Activated CD8-positive, alpha-beta memory T cell treated with anti-CD3 and anti-CD28 coated beads for 36 hours (primary cell): ENCODE measurements around the gene GPR17. TPM values are rescaled to one million over a fixed set of nuclear protein-coding genes. Genes with fewer than 3 reads are reported as not detected.

ENCODE experiments used
- CTCF ChIA-PET: fragments of 350-600 bp; sonication (Branson Sonifier 250); formaldehyde crosslinking; loops from one replicate; lab custom pipeline; 2021; ENCODE audit warnings: antibody characterized with exemption; lab: Charles Lee
- POLR2A ChIA-PET: fragments of 350-600 bp; sonication (Branson Sonifier 250); formaldehyde crosslinking; loops from one replicate; lab custom pipeline; 2021; ENCODE audit warnings: antibody characterized with exemption; lab: Charles Lee
- total RNA-seq, 2 experiments: library from RNA; stranded (reverse); gene quantifications; one replicate each; pipeline ENCODE4 v1.2.3, GENCODE V29; 2021

The GPR17 gene
- total RNA-seq, 2 experiments from 2014 or later = not detected

GRCh38 chr2:127659408-127660290, 13.7 kb downstream of the GPR17 start:
- CTCF ChIA-PET = no interaction called here

GRCh38 chr2:127660291-127660578, 14.3 kb downstream of the GPR17 start:
- ChIA-PET POLR2A (no interaction called here), CTCF (no interaction called here)

More at GRCh38 chr2:127659408-127660290, 13.7 kb downstream of the GPR17 start:
- POLR2A ChIA-PET = no interaction called here

DNA sequence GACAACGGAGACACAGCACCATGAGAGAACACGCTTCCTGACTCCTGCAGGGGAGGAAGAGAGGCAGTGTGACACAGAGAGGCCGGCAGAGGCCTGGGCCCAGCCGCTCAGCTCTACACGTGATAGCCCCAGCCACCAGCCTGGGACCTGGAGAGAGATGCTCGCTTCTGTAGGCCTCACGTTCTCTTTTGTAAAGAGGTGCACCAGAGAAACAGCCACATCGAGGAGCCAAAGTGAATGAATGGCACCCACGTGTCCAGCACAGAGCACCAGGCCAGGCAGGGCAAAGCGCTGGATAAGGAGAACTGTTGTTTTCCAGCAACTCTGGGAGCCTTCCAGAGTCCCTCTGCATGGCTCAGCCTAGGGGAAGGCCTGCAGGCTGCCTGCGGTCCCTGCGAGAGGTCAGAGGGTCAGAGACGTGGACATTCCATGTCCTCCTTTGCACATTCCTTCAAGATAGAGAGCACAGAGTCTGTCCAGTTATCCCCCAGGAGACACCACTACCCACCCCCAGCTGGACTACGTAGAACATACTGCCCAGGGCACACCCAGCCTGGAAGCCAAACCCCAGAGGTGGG, 15.2 kb downstream of the GPR17 start:
- CTCF ChIA-PET = no interaction called here

GRCh38 chr2:127661949-127662510, 16.1 kb downstream of the GPR17 start:
- ChIA-PET CTCF (interaction anchor here (1.0 kb wide), 1 partner anchor 71 kb away, joined by 3 read pairs; no protein-coding TSS in a partner anchor), POLR2A (no interaction called here)

More for the DNA sequence above, 15.2 kb downstream of the GPR17 start:
- POLR2A ChIA-PET = no interaction called here

DNA sequence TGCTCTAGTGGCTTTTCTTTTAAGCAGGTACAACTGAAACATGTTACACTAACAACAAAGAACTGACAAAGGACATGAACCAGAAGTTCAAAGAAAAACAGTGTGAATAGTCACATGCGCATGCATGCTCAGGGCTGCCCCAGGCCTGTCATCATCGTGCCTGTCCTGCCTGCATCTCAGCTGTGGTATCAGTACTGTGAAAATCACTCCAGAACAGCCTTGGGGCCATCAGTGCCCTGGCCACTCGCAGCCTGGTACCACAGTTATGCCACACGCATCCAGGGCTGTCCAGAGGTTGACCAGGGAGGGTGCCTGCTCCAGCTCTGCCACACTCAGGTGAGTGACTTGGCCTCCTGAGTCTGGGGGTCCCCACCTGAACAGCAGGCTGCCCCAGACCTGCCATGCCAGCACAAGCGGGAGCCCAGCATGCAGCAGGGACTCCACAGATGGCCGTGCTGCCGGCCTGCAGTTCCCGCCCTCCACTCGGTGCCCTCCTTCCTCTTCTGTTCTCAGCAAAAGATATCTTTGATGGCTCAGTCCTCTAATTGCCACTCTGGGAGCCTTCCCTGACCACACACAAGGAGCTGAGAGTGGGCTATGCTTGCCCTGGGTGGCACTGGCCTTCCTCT, 17.1 kb downstream of the GPR17 start:
- CTCF ChIA-PET = interaction anchor here (1.0 kb wide), 1 partner anchor 72 kb away, joined by 3 read pairs; no protein-coding TSS in a partner anchor

GRCh38 chr2:127663566-127664064, 17.7 kb downstream of the GPR17 start:
- CTCF ChIA-PET = interaction anchor here (0.6 kb wide), 1 partner anchor 14 kb away, joined by 4 read pairs; no protein-coding TSS in a partner anchor

More for the DNA sequence above, 17.1 kb downstream of the GPR17 start:
- POLR2A ChIA-PET = no interaction called here

DNA sequence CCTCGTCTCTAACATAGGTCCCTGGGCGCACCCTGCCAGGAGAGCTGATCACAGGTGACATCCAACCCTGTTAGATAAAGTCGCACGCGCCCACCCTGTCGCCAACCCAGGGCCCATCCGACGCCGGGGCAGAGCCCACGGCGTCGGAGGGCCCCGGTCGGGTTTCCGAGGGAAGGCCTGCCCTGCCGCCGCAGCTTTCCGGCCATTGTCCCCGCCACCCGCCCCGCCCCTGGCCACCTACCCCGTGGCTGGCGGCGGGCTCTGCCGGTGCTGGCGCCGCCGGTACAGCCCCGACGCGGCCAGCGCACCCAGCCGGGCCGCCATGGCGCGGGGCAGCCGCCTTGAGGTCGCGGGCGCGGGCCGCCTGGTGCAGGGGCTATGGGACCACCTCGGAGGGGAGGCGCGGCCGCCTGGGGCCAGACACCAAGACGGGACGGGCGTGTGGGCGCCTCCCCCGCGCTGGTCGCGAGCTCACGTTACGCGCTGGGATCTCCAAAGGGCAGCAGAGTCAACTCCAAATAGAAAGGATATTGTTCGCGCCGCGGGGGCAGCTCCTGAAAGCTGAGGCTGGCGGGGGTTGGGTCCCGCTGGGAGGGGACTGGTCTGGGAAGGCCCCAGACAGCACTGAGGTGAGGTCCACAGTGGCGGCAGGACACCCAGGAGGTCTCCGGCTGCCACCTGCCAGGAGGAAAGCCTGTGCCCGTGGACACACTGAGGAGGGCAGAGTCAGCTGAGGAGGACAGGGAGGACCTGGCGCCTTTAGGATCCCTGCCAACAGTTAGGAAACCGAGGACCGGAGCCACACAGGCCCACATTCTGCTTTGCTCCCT, 18.3 kb downstream of the GPR17 start:
- ChIA-PET CTCF (interaction anchor here (0.6 kb wide), 1 partner anchor 14 kb away, joined by 4 read pairs; no protein-coding TSS in a partner anchor), POLR2A (no interaction called here)

More at GRCh38 chr2:127663566-127664064, 17.7 kb downstream of the GPR17 start:
- POLR2A ChIA-PET = no interaction called here

DNA sequence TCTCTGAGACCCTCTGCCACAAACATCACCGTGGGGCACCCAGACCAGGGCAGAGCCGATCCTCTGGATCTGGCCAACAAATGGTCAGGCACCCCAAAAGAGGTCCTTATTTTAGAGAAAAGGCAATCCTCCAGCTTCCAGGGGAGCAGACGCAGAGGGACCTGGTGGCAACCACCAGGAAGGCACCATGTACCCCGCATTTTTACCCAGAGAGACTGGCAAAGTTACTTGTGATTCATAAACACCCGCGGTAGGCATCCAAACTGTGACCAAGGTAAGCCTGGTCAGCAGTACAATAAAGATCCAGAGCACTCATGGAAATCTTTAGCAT, 18.9 kb downstream of the GPR17 start:
- ChIA-PET CTCF (no interaction called here), POLR2A (no interaction called here)

- CTCF ChIA-PET = no interaction called here
- POLR2A ChIA-PET = no interaction called here
These were observed 19.4 kb downstream of the GPR17 start for GRCh38 chr2:127665267-127665893.

DNA sequence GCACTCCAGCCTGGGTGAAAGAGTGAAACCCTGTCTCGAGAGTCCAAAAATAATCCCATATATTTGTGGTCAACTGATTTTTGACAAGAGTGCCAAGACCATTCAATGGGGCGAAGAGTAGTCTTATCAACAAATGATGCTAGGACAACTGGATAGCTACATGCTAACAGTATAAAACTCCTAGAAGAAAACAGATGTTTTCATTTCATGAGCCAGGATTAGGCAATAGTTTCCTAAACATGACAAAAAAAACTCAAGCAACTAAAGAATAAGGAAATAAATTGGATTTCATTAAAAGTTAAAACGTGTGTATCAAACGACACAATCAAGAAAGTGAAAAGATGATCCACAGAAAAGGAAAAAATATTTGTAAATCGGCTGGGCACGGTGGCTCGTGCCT, 23.1 kb downstream of the GPR17 start:
- ChIA-PET POLR2A (no interaction called here), CTCF (no interaction called here)

DNA sequence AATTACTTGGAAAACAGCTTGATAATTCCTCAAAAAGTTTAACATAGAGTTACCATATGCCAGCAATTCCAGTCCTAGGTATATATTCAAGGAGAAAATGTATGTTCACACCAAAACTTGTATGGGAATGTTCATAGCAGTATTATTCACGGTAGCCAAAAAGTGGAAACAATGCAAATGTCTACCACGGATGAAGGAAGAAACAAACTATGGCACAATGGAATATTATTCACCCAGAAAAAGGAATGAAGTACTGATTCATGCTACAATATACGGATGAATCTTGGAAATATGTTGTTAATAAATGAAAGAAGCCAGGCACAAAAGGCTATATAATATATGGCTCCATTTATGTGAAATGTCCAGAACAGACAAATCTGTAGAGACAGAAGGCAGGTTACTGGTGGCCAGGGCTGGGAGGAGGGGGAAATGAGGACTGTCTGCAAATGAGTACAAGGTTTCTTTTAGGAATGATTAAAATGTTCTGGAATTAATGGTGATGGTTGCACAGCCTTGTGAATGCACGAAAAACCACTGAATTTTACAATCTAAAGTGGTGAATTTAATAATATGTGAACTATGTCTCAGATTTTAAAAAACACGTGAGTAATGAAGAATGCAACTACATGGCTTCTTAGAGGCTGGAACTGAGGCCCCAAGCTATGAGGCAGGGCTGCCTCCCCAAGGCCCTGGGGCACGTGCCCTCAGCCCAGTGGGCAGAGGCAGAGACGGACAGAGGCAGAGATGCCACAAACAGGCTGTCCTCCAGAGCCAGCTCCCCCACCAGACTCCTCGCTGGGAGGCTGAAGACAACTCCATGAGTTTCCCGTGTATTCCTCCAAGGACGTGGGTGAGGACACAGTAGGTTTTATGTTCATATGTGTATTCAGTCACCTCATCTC, 24.4 kb downstream of the GPR17 start:
- ChIA-PET POLR2A (no interaction called here), CTCF (no interaction called here)

- ChIA-PET POLR2A (no interaction called here), CTCF (no interaction called here)
These were observed 25.0 kb downstream of the GPR17 start for GRCh38 chr2:127670957-127671290.

DNA sequence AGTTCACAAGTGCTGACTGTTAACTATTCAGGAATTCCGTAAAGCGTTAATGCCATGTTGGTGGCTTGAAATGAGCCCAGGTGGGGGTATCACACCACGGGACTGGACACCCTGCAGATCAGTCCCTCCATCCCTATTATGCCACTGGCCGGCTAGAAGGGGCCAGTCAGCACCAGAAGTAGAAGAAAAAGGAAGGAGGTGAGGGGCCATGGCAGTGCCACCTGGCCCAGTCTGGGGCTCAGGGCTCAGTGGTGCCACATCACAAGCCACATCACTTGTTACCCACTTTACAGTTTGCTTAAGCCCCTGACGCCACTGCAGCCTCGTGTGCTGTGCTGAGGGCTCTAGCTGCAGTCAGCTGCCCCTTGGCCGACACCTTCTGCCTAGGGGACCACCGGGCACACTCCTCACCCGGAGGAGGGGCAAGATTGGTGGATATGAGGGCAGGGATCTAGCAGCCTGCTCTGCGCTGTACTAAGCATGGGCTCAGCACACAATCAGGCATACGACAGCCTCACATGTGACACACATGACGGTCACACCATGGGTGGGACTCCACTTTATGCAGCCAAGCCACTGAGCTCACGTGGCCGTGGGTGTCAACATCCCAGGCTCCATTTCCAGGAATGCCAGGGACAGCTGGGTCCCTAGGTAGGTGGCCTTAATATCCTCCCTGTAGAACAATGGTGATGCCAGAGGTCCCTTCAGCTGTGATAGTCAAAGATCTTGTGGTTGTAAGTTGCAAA, 25.8 kb downstream of the GPR17 start:
- ChIA-PET POLR2A (no interaction called here), CTCF (no interaction called here)

DNA sequence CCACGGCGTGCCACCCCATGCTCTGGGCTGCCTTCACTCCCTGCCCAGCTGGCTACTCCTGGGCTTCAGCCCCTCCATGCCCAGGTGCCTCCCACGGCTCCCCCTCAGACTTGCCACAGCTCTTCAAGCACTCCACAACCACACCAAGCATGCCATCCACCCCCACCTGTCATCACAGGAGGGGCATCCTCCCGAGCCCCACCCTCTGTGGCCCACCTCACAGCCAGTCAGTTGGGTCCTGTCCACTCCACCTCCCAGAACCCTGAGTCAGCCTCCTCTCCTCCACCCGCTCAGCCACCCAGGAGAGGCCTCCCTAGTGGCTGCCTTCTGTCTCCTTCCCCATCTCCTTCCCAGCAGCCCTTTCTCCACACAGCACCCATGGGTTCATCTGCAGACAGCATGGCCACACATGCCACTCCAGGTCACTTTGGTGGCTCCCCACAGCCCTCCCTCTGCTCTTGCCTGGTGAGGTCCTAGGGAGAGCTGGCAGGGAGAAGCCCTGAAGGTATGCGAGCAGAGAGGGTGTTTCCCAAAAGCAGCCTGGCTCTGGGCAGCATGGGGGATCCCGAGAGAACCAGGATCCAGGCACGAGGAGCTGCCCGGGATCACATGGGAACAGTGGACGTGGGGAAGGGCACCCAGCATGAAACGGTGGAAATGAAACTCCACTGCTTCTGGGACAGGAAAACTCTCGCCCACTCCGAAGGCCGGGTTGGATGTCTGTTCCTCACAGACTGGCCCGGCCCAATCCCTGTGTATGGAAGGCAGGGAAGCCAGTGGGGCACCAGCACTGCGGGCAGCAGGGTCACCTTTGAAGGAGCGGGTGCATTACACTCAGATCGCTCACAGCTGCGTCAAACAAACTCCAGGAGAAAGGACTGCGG, 26.6 kb downstream of the GPR17 start:
- ChIA-PET POLR2A (no interaction called here), CTCF (no interaction called here)

DNA sequence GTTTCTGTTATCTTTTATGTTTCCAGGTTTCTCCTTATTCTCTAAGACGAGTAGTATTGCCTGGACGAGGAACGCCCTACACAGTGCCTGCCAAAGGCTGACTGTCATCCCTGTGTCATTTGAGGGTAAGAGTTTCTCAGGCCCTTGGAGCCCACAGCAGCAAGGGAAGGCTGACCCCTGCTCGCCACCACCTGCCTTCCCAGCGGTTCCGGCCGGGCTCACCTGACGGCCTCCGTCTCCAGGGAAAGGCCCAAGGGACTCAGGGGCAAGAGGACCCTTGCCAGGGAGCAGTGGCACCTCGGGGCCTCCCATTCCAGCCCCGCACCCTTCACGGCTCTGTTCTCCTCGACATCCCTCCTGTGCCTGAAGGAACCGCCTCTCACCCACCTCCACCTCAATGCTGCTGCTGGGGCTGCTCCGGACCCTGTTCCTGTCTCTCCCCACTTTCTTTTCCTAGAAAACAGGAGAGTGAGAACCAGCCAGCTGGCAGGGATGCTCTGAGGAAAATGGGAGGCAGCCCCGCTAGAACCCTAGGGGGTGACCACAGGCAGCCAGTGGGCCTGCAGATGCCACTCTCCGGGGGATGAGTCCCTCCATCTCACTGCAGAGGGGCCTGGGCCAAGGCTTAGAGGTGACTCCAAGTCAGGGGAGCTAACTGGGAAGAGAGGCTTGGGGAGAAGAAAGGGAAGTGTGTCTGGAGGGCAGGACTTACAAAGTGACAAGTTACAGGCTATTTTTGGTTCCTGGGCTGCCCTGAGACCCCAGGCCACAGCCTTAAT, 27.5 kb downstream of the GPR17 start:
- CTCF ChIA-PET = no interaction called here
- POLR2A ChIA-PET = no interaction called here
